GM23248 (cell line): Measurements from ENCODE around the gene TJP3.

Experiments
- EZH2 ChIP-seq: fragments of 200-600 bp; sonication (generic); IDR thresholded peaks from 2 replicates; pipeline ENCODE4 v1.6.1; 2018; ENCODE audit warnings: antibody characterized with exemption, mild to moderate bottlenecking; ENCODE audit not compliant: insufficient read depth, poor library complexity, severe bottlenecking
- EZH2phosphoT487 ChIP-seq: fragments of 200-600 bp; sonication (generic); IDR thresholded peaks from 2 replicates; pipeline ENCODE4 v1.6.1; 2018; ENCODE audit warnings: antibody characterized with exemption, moderate library complexity, mild to moderate bottlenecking, low read depth; ENCODE audit not compliant: insufficient read depth

GRCh38 chr19:3722443-3723109 is 14.4 kb downstream of the TJP3 start:
- TF ChIP-seq EZH2: no peak
- no peak for TF ChIP-seq EZH2phosphoT487
